T-cell (primary cell): ENCODE measurements around the gene LITAFD. TPM values are rescaled to one million over a fixed set of nuclear protein-coding genes. Genes with fewer than 3 reads are reported as not detected.

ENCODE experiments used
- ATAC-seq, 4 experiments: fragments of 200-7000 bp in 3 of 4; fragments of 150-1000 bp in 1 of 4; cut with Tn5 transposase; replicated peaks in 1 of 4; 1 replicate in 3 of 4; 2 replicates in 1 of 4; pipeline ENCODE4 v1.10.0; 2021; ENCODE audit warnings: moderate library complexity in 3 of 4, mild to moderate bottlenecking in 2 of 4, moderate number of reproducible peaks in 1 of 4
- CTCF ChIA-PET, 2 donors: fragments of 300-600 bp; sonication (Branson Sonifier 250); formaldehyde crosslinking; loops; one replicate each; lab custom pipeline; 2022; ENCODE audit warnings: antibody characterized with exemption in 2 of 2; lab: Charles Lee
- POLR2A ChIA-PET, 2 donors: fragments of 300-600 bp; sonication (Branson Sonifier 250); formaldehyde crosslinking; loops; one replicate each; lab custom pipeline; 2022; ENCODE audit warnings: antibody characterized with exemption in 2 of 2; lab: Charles Lee
- DNase-seq, 35 experiments: peaks; one replicate each; pipeline versions ENCODE4 v3.0.0 to v3.0.0-alpha.2; 2013 to 2023
- H3K27ac ChIP-seq: one replicate; pipeline ENCODE4 v1.5.1; 2013; ENCODE audit warnings: low read length
- H3K27me3 ChIP-seq, 2 experiments: replicated peaks in 1 of 2; 1 replicate in 1 of 2; 2 replicates in 1 of 2; pipeline versions ENCODE4 v1.6.1 to v1.7.0; 2013; ENCODE audit warnings: low read length in 1 of 2, mixed read lengths in 1 of 2; ENCODE audit not compliant: control insufficient read depth in 2 of 2, insufficient read depth in 2 of 2; ENCODE audit errors: extremely low read depth in 1 of 2
- H3K36me3 ChIP-seq, 2 donors: 1 replicate in 1 of 2; 2 replicates in 1 of 2; pipeline versions ENCODE4 v1.6.1 to v1.7.0; 2013; ENCODE audit warnings: low read length in 1 of 2; ENCODE audit not compliant: control insufficient read depth in 2 of 2, insufficient read depth in 1 of 2; ENCODE audit errors: extremely low read depth in 1 of 2
- H3K4me1 ChIP-seq, 2 experiments: 1 replicate in 1 of 2; 2 replicates in 1 of 2; pipeline versions ENCODE4 v1.6.1 to v1.7.0; 2013; ENCODE audit warnings: low read length in 2 of 2, mixed read lengths in 1 of 2; ENCODE audit not compliant: insufficient read depth in 2 of 2, control insufficient read depth in 1 of 2; ENCODE audit errors: extremely low read depth in 1 of 2
- H3K4me3 ChIP-seq, 2 donors: 1 replicate in 1 of 2; 2 replicates in 1 of 2; pipeline versions ENCODE4 v1.5.1 to v1.7.0; 2013; ENCODE audit warnings: mild to moderate bottlenecking in 2 of 2, low read length in 1 of 2, moderate library complexity in 1 of 2; ENCODE audit not compliant: control insufficient read depth in 1 of 2; ENCODE audit errors: extremely low read depth in 1 of 2
- H3K9me3 ChIP-seq: 2 replicates; pipeline ENCODE4 v1.7.0; 2013
- H3K27ac Mint-ChIP-seq, 2 donors: one replicate each; pipeline ENCODE4 v1.8.0; 2020 to 2021; ENCODE audit warnings: mild to moderate bottlenecking in 2 of 2, mixed read lengths in 2 of 2
- H3K27me3 Mint-ChIP-seq, 2 donors: one replicate each; pipeline ENCODE4 v1.8.0; 2021 to 2022; ENCODE audit warnings: mixed read lengths in 2 of 2
- H3K36me3 Mint-ChIP-seq: one replicate; pipeline ENCODE4 v1.8.0; 2021; ENCODE audit warnings: mixed read lengths
- H3K4me1 Mint-ChIP-seq, 3 donors: one replicate each; pipeline ENCODE4 v1.8.0; 2020 to 2022; ENCODE audit warnings: mixed read lengths in 3 of 3, mild to moderate bottlenecking in 1 of 3
- H3K4me3 Mint-ChIP-seq, 3 donors: one replicate each; pipeline ENCODE4 v1.8.0; 2020 to 2022; ENCODE audit warnings: mild to moderate bottlenecking in 3 of 3, mixed read lengths in 3 of 3, moderate library complexity in 3 of 3
- H3K9me3 Mint-ChIP-seq, 3 donors: one replicate each; pipeline ENCODE4 v1.8.0; 2020 to 2022; ENCODE audit warnings: mixed read lengths in 3 of 3
- WGBS: methylation state at CpG from one replicate; pipeline ENCODE4 v1.1.5; 2013; ENCODE audit warnings: missing lambda C conversion rate; ENCODE audit not compliant: insufficient coverage; 5-methylcytosine and 5-hydroxymethylcytosine counted together
- total RNA-seq, 35 experiments: library from RNA in 6 of 35; stranded (reverse) in 6 of 35; fragments of 120-200 nt in 1 of 35; gene quantifications; one replicate each; pipeline versions ENCODE4 v1.2.1 to v1.2.4 and lab custom pipeline; 2013 to 2026

Gene LITAFD
- total RNA-seq, 5 donors from 2014 or later (not counting 1 experiment from before 2014, with no cell fraction given) = not detected

GRCh38 chr16:8845699-8846298 lies 36.4 kb upstream of the LITAFD start:
- Mint-ChIP-seq H3K27me3 (no peaks in the 10 kb centered on the region), H3K27ac (no peak overlapping the region), H3K9me3 (no peaks in the 10 kb centered on the region), H3K4me1 (peaks cover 16 to 37% (median 18%) of the 10 kb centered on the region in 3 donors), H3K4me3 (no peak overlapping the region), H3K36me3 (peaks cover 12% of the 10 kb centered on the region)
- Histone ChIP-seq H3K36me3 (peaks cover 9 to 27% of the 10 kb centered on the region in 2 donors), H3K27ac (no peak overlapping the region), H3K9me3 (no peaks in the 10 kb centered on the region), H3K4me3 (no peak overlapping the region), H3K27me3 (no peaks in the 10 kb centered on the region), H3K4me1 (peaks cover 0 to 7% of the 10 kb centered on the region in 2 experiments)
- WGBS = 97% methylated on average over 4 of the region's 7 CpGs
- CTCF ChIA-PET = no interaction called here
- DNase-seq (no peak), ATAC-seq (no peak)
- POLR2A ChIA-PET = no interaction called here

- peaks cover 0 to 7% of the 10 kb centered on the region in 2 experiments for H3K4me1 ChIP-seq
- peaks cover 9 to 29% of the 10 kb centered on the region in 2 donors for H3K36me3 ChIP-seq
- no peak overlapping the region for H3K27ac ChIP-seq
- no peaks in the 10 kb centered on the region for H3K9me3 Mint-ChIP-seq
- peaks cover 19 to 39% (median 20%) of the 10 kb centered on the region in 3 donors for H3K4me1 Mint-ChIP-seq
- no peak overlapping the region for H3K4me3 ChIP-seq
- ChIA-PET POLR2A (no interaction called here), CTCF (no interaction called here)
- H3K27me3 ChIP-seq = no peaks in the 10 kb centered on the region
- no peak overlapping the region for H3K27ac Mint-ChIP-seq
- H3K27me3 Mint-ChIP-seq = no peaks in the 10 kb centered on the region
- no peak overlapping the region for H3K4me3 Mint-ChIP-seq
- WGBS = 89% methylated on average over 8 of the region's 10 CpGs
- no peaks in the 10 kb centered on the region for H3K9me3 ChIP-seq
- no peak for DNase-seq
- peaks cover 15% of the 10 kb centered on the region for H3K36me3 Mint-ChIP-seq
- ATAC-seq = no peak
Observed at GRCh38 chr16:8846401-8846932, 35.7 kb upstream of the LITAFD start.

- H3K27ac Mint-ChIP-seq = no peak overlapping the region
- Histone ChIP-seq H3K4me1 (peaks cover 0 to 7% of the 10 kb centered on the region in 2 experiments), H3K36me3 (peaks cover 9 to 31% of the 10 kb centered on the region in 2 donors), H3K4me3 (no peak overlapping the region), H3K27ac (no peak overlapping the region), H3K27me3 (no peaks in the 10 kb centered on the region), H3K9me3 (no peaks in the 10 kb centered on the region)
- H3K4me1 Mint-ChIP-seq = peaks cover 18 to 35% (median 21%) of the 10 kb centered on the region in 3 donors
- no peak overlapping the region for H3K4me3 Mint-ChIP-seq
- ATAC-seq = no peak
- CTCF ChIA-PET = no interaction called here
- no peaks in the 10 kb centered on the region for H3K27me3 Mint-ChIP-seq
- WGBS = 96% methylated on average over 5 of the region's 13 CpGs
- H3K36me3 Mint-ChIP-seq = peaks cover 18% of the 10 kb centered on the region
- H3K9me3 Mint-ChIP-seq = no peaks in the 10 kb centered on the region
- POLR2A ChIA-PET = no interaction called here
- no peak for DNase-seq
Observed at GRCh38 chr16:8847145-8847544, 35.0 kb upstream of the LITAFD start.

GRCh38 chr16:8847623-8848022 lies 34.5 kb upstream of the LITAFD start:
- Mint-ChIP-seq H3K36me3 (peaks cover 18% of the 10 kb centered on the region), H3K4me3 (no peak overlapping the region), H3K4me1 (peaks cover 17 to 30% (median 21%) of the 10 kb centered on the region in 3 donors), H3K27me3 (no peaks in the 10 kb centered on the region), H3K27ac (no peak overlapping the region), H3K9me3 (no peaks in the 10 kb centered on the region)
- Histone ChIP-seq H3K4me1 (peaks cover 0 to 7% of the 10 kb centered on the region in 2 experiments), H3K27me3 (no peaks in the 10 kb centered on the region), H3K9me3 (no peaks in the 10 kb centered on the region), H3K27ac (no peak overlapping the region), H3K4me3 (no peak overlapping the region), H3K36me3 (peaks cover 9 to 31% of the 10 kb centered on the region in 2 donors)
- CTCF ChIA-PET = no interaction called here
- WGBS = 93% methylated on average over 15 of the region's 15 CpGs
- no peak for DNase-seq
- POLR2A ChIA-PET = no interaction called here
- ATAC-seq = no peak

- no peaks in the 10 kb centered on the region for H3K9me3 ChIP-seq
- peaks cover 9 to 35% of the 10 kb centered on the region in 2 donors for H3K36me3 ChIP-seq
- peaks cover 0 to 7% of the 10 kb centered on the region in 2 experiments for H3K4me1 ChIP-seq
- no peak overlapping the region for H3K27ac ChIP-seq
- DNase-seq = no peak
- H3K4me3 Mint-ChIP-seq = no peak overlapping the region
- CTCF ChIA-PET = no interaction called here
- no peaks in the 10 kb centered on the region for H3K9me3 Mint-ChIP-seq
- H3K27ac Mint-ChIP-seq = no peak overlapping the region
- peaks cover 21 to 25% (median 23%) of the 10 kb centered on the region in 3 donors for H3K4me1 Mint-ChIP-seq
- H3K27me3 ChIP-seq = no peaks in the 10 kb centered on the region
- H3K36me3 Mint-ChIP-seq = peaks cover 18% of the 10 kb centered on the region
- no peak for ATAC-seq
- WGBS = 95% methylated on average over 26 of the region's 26 CpGs
- H3K27me3 Mint-ChIP-seq = no peaks in the 10 kb centered on the region
- POLR2A ChIA-PET = no interaction called here
- no peak overlapping the region for H3K4me3 ChIP-seq
Observed at GRCh38 chr16:8848231-8848938, 33.8 kb upstream of the LITAFD start.

- no peak overlapping the region for H3K27ac Mint-ChIP-seq
- peaks cover 9 to 39% of the 10 kb centered on the region in 2 donors for H3K36me3 ChIP-seq
- no peaks in the 10 kb centered on the region for H3K9me3 Mint-ChIP-seq
- H3K4me1 Mint-ChIP-seq = peaks cover 22 to 27% (median 26%) of the 10 kb centered on the region in 3 donors
- no peak overlapping the region for H3K27ac ChIP-seq
- H3K36me3 Mint-ChIP-seq = peaks cover 18% of the 10 kb centered on the region
- DNase-seq (no peak), ATAC-seq (no peak)
- peaks cover 0 to 7% of the 10 kb centered on the region in 2 experiments for H3K4me1 ChIP-seq
- ChIA-PET POLR2A (no interaction called here), CTCF (no interaction called here)
- H3K27me3 Mint-ChIP-seq = no peaks in the 10 kb centered on the region
- H3K27me3 ChIP-seq = no peaks in the 10 kb centered on the region
- no peak overlapping the region for H3K4me3 ChIP-seq
- WGBS = 85% methylated on average over 4 of the region's 8 CpGs
- H3K4me3 Mint-ChIP-seq = no peak overlapping the region
- H3K9me3 ChIP-seq = no peaks in the 10 kb centered on the region
Observed at GRCh38 chr16:8848939-8849391, 33.2 kb upstream of the LITAFD start.
